Upper lobe of right lung (tissue), 1 donor: ENCODE data around the gene GALNT18. TPM values are rescaled to one million over a fixed set of nuclear protein-coding genes. Genes with fewer than 3 reads are reported as not detected.

Experiments used
- ATAC-seq: fragments of 200-7000 bp; cut with Tn5 transposase; one replicate; pipeline ENCODE4 v1.9.1; 2020; ENCODE audit warnings: mild to moderate bottlenecking, moderate library complexity
- DNase-seq: peaks from one replicate; pipeline ENCODE4 v3.0.0-alpha.2; 2020
- H3K27ac ChIP-seq: fragments of 200-600 bp; one replicate; pipeline ENCODE4 v1.8.0; 2022
- H3K27me3 ChIP-seq: fragments of 200-600 bp; one replicate; pipeline ENCODE4 v1.8.0; 2022; ENCODE audit warnings: mild to moderate bottlenecking
- H3K36me3 ChIP-seq: fragments of 200-600 bp; one replicate; pipeline ENCODE4 v1.8.0; 2022
- H3K4me1 ChIP-seq: fragments of 200-600 bp; one replicate; pipeline ENCODE4 v1.8.0; 2022
- H3K4me3 ChIP-seq: fragments of 200-600 bp; one replicate; pipeline ENCODE4 v1.8.0; 2022; ENCODE audit warnings: mild to moderate bottlenecking
- H3K9me3 ChIP-seq: fragments of 200-600 bp; one replicate; pipeline ENCODE4 v1.8.0; 2022
- CTCF ChIP-seq: fragments of 200-600 bp; IDR thresholded peaks from one replicate; pipeline ENCODE4 v1.8.0; 2022; ENCODE audit warnings: antibody characterized with exemption
- intact Hi-C: fragments of 100-400 bp; cut with DNase I; formaldehyde crosslinking; loops from one replicate; pipeline ENCODE4 v1.11.0; 2022
- total RNA-seq: library from RNA; stranded (reverse); fragmentation: NEBNext Ultra II Directional; extraction: Animal tissue kit (Norgen Biotek cat#: 25700); gene quantifications from one replicate; pipeline ENCODE4 v1.2.1, GENCODE V29; 2021
- donor health status: DM: no; HTN: yes; CAD: no; lungs with severe emphysema.

The GALNT18 gene
- total RNA-seq, 1 donor from 2014 or later: 55.5 TPM

DNA sequence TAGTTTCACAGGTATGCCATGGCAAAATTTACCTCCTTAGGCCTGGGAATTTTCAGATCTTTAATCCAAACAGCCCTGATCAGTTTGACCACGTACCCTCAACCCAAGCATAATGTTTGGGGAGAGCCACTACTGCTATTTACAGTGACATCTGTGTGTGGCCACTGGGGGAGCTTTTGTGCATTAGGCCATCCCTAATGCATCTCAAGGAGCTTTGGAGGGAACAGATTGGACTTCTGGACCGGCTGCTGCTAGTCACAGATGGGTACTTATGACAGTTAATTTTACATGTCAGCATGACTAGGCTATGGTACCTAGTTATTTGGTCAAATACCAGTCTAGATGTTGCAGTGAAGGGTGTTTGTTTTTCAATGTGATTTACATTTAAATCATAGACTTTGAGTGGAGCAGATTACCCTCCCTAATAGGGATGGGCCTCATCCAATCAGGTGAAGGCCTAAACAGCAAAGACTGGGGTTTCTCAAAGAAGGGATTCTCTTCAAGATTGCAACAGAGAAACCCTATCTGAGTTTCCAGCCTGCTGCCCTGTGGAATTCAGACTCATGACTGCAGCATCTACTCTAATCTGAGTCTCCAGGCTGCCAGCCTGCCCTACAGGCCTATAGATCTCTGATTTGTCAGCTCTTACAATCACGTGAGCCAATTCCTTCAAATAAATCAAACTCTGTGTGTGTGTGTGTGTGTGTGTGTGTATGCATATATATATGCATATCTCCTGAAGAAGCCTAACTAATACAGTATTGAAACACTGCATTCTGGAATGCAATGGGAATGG is 38.0 kb upstream of the GALNT18 start:
- ATAC-seq: no peak
- no peak overlapping the region for H3K27ac ChIP-seq
- H3K4me1 ChIP-seq: peaks cover 4% of the 10 kb centered on the region
- H3K27me3 ChIP-seq: no peaks in the 10 kb centered on the region
- DNase-seq: no peak
- H3K36me3 ChIP-seq: no peaks in the 10 kb centered on the region
- H3K9me3 ChIP-seq: no peaks in the 10 kb centered on the region
- TF ChIP-seq CTCF: peak; percentile 14
- H3K4me3 ChIP-seq: no peak overlapping the region
- intact Hi-C loops: no loop called here

DNA sequence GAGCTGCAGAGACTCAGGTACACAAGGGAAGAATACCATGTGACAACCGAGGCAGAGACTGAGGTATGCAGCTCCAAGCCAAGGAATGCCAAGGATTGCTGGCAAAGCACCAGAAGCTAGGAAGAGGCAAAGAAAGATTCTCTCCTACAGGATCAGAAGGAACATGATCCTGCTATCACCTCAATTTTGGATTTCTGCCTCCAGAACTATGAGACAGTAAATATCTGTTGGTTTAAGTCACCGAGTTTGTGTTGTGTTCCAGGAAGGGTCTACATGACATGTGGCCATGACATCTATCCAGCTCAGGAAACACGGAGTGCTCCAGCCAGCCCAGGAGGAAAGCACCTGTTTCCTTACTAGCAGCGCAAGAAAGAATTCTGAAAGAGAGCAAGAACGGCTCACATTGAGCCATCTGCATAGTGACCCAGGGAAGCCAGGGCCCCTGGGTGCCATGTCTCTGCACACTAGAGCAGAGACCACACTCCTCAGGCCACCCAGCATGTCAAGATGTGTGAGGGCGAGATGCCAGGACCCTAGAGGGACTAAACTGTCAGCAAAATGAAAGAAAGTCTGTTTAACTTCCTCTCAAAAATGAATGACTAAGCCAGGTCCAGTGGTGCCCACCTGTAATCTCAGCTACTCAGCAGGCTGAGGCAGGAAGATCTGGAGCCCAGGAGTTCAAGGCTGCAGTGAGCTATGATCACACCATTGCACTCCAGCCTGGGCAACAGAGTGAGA is 35.6 kb upstream of the GALNT18 start:
- no peaks in the 10 kb centered on the region for H3K27me3 ChIP-seq
- no peaks in the 10 kb centered on the region for H3K9me3 ChIP-seq
- H3K36me3 ChIP-seq: no peaks in the 10 kb centered on the region
- intact Hi-C loops: no loop called here
- H3K4me1 ChIP-seq: peaks cover 4% of the 10 kb centered on the region
- DNase-seq (no peak), ATAC-seq (peak; percentile 42)
- H3K4me3 ChIP-seq: no peak overlapping the region
- no peak overlapping the region for H3K27ac ChIP-seq
- TF ChIP-seq CTCF: no peak

GRCh38 chr11:11641581-11641980 is 19.8 kb upstream of the GALNT18 start:
- no peaks in the 10 kb centered on the region for H3K36me3 ChIP-seq
- DNase-seq (no peak), ATAC-seq (no peak)
- no peaks in the 10 kb centered on the region for H3K4me1 ChIP-seq
- TF ChIP-seq CTCF: no peak
- H3K9me3 ChIP-seq: no peaks in the 10 kb centered on the region
- H3K27me3 ChIP-seq: no peaks in the 10 kb centered on the region
- no peak overlapping the region for H3K4me3 ChIP-seq
- no peak overlapping the region for H3K27ac ChIP-seq
- intact Hi-C loops: no loop called here

DNA sequence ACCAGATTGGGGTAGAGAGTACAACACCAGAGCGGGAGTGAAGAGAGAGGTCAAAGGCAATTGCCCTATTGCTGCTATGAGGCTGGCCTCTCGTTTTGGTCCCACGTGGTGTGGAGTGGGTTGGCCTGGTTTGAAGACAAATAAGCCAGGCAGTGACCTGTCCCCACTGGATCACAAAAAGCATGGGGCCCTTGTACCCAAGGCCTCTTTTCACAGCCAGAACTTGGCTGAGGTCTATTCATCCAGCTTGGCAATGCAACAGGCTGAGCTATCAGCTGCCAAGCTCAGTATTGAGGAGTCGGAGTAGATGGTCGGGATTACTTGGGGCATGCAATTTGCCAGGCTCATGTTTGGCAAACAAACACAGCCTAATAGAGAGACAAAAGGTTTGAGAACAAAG is 19.2 kb upstream of the GALNT18 start:
- H3K27me3 ChIP-seq: no peaks in the 10 kb centered on the region
- no peak for TF ChIP-seq CTCF
- ATAC-seq: no peak
- H3K4me3 ChIP-seq: no peak overlapping the region
- H3K27ac ChIP-seq: no peak overlapping the region
- no peak for DNase-seq
- intact Hi-C loops: no loop called here
- H3K4me1 ChIP-seq: no peaks in the 10 kb centered on the region
- H3K36me3 ChIP-seq: no peaks in the 10 kb centered on the region
- H3K9me3 ChIP-seq: no peaks in the 10 kb centered on the region

DNA sequence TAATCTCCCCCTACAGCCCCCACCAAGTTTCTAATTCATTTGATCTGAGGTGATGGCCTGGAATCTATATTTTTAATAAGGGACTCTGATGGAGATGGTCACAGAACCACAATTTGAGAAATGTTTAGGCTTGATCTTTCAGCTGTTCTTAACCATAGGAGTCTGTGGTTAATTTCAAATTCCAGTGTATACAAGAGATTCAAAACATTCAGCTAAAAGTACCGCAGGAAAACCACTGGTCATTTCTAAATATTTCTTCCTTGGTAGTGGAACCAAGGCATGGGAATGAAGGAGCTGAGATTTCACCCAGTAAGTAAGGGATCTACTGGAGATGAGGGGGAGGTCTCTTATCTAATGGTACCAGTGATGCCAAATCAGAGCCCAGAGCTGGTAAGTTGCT is 18.3 kb upstream of the GALNT18 start:
- Histone ChIP-seq H3K27ac (no peak overlapping the region), H3K27me3 (no peaks in the 10 kb centered on the region), H3K36me3 (no peaks in the 10 kb centered on the region), H3K4me3 (no peak overlapping the region), H3K9me3 (no peaks in the 10 kb centered on the region), H3K4me1 (no peaks in the 10 kb centered on the region)
- intact Hi-C loops: no loop called here
- no peak for TF ChIP-seq CTCF
- ATAC-seq (no peak), DNase-seq (no peak)
